HCT116 (cell line): ENCODE measurements around the gene ZDHHC9. TPM values are rescaled to one million over a fixed set of nuclear protein-coding genes. Genes with fewer than 3 reads are reported as not detected.

Experiments
- ATAC-seq: fragments of 200-7000 bp; cut with Tn5 transposase; 2 replicates; pipeline ENCODE4 v1.9.1; 2020; ENCODE audit warnings: mild to moderate bottlenecking, moderate library complexity
- BruUV-seq: library from RNA; stranded (reverse); fragments of 400-500 nt; replicated peaks from 2 replicates; lab custom pipeline; 2021; lab: Mats Ljungman, UMichigan
- CTCF ChIA-PET: fragments of 300-600 bp; sonication (Branson Sonifier 250); formaldehyde crosslinking; loops from one replicate; lab custom pipeline; 2021; ENCODE audit warnings: antibody characterized with exemption; lab: Charles Lee
- POLR2A ChIA-PET: fragments of 300-600, 350-600 bp; sonication (Branson Sonifier 250); formaldehyde crosslinking; loops from one replicate; lab custom pipeline; 2021; ENCODE audit warnings: antibody characterized with exemption; lab: Charles Lee
- RAD21 ChIA-PET, 2 experiments: fragments of 300-600 bp; sonication (Branson Sonifier 250); formaldehyde crosslinking; loops; one replicate each; lab custom pipeline; 2023; ENCODE audit warnings: low total read pairs in 2 of 2; ENCODE audit not compliant: uncharacterized antibody in 2 of 2, unreplicated experiment in 2 of 2, low non-redundant PET in 1 of 2; lab: Charles Lee
- DNase-seq: peaks from one replicate; pipeline ENCODE4 v3.0.0-alpha.2; 2010; ENCODE audit warnings: low read depth, low spot score
- H2AFZ ChIP-seq: fragments of 200-600 bp; shearing (Covaris generic), sonication (generic); 2 replicates; pipeline ENCODE4 v1.6.1; 2017; ENCODE audit warnings: low read depth, mixed run types, mixed read lengths, antibody characterized with exemption, low read length; ENCODE audit not compliant: poor library complexity, severe bottlenecking
- H3K27ac ChIP-seq: 2 replicates; pipeline ENCODE4 v1.5.1; 2012; ENCODE audit warnings: low read depth, low read length
- H3K27me3 ChIP-seq: fragments of 200-600 bp; sonication (generic); 2 replicates; pipeline ENCODE4 v1.6.1; 2016; ENCODE audit warnings: mixed run types, low read length, mixed read lengths; ENCODE audit not compliant: insufficient read depth
- H3K36me3 ChIP-seq, 2 experiments: fragments of 200-500 bp in 1 of 2; fragments of 200-600 bp in 1 of 2; sonication (Bioruptor generic) in 1 of 2; sonication (generic) in 1 of 2; 2 replicates each; pipeline versions ENCODE4 v1.5.1 to v1.6.1; 2014 to 2016; ENCODE audit warnings: low read length in 2 of 2, inconsistent platforms in 1 of 2, mixed read lengths in 1 of 2, mixed run types in 1 of 2; ENCODE audit not compliant: insufficient read depth in 2 of 2, control insufficient read depth in 1 of 2
- H3K4me1 ChIP-seq, 2 experiments: fragments of 200-600 bp in 1 of 2; sonication (generic) in 1 of 2; 2 replicates each; pipeline versions ENCODE4 v1.5.1 to v1.6.1; 2012 to 2017; ENCODE audit warnings: low read length in 2 of 2, inconsistent platforms in 1 of 2, mild to moderate bottlenecking in 1 of 2, mixed read lengths in 1 of 2, mixed run types in 1 of 2, moderate library complexity in 1 of 2; ENCODE audit not compliant: insufficient read depth in 2 of 2, control insufficient read depth in 1 of 2
- H3K4me2 ChIP-seq: fragments of 200-600 bp; sonication (generic); 2 replicates; pipeline ENCODE4 v1.6.1; 2017; ENCODE audit warnings: mixed run types, low read length, mixed read lengths
- H3K4me3 ChIP-seq, 2 experiments: fragments of 200-600 bp in 1 of 2; sonication (generic) in 1 of 2; replicated peaks in 1 of 2; 2 replicates each; pipeline ENCODE4 v1.5.1; 2011 to 2016; ENCODE audit warnings: low read length in 2 of 2, control low read depth in 1 of 2, low read depth in 1 of 2, mild to moderate bottlenecking in 1 of 2, mixed read lengths in 1 of 2, mixed run types in 1 of 2
- H3K79me2 ChIP-seq: fragments of 200-600 bp; sonication (generic); 2 replicates; pipeline ENCODE4 v1.6.1; 2017; ENCODE audit warnings: mild to moderate bottlenecking, mixed run types, low read length, moderate library complexity, mixed read lengths; ENCODE audit not compliant: insufficient read depth
- H3K9ac ChIP-seq: fragments of 200-600 bp; sonication (generic); 2 replicates; pipeline ENCODE4 v1.6.1; 2016; ENCODE audit warnings: low read length, mixed read lengths
- H3K9me2 ChIP-seq: fragments of 200-600 bp; sonication (generic), shearing (Covaris generic); 2 replicates; pipeline ENCODE4 v1.6.1; 2017; ENCODE audit warnings: mixed run types, mild to moderate bottlenecking, moderate library complexity; ENCODE audit not compliant: insufficient read depth
- H3K9me3 ChIP-seq, 2 experiments: fragments of 200-500 bp in 1 of 2; fragments of 200-600 bp in 1 of 2; sonication (Bioruptor generic) in 1 of 2; sonication (generic) in 1 of 2; 2 replicates each; pipeline ENCODE4 v1.6.1; 2014 to 2017; ENCODE audit warnings: low read length in 2 of 2, mixed read lengths in 2 of 2, inconsistent platforms in 1 of 2, low read depth in 1 of 2, mild to moderate bottlenecking in 1 of 2, mixed run types in 1 of 2, moderate library complexity in 1 of 2; ENCODE audit not compliant: control insufficient read depth in 1 of 2, insufficient read depth in 1 of 2
- H4K20me1 ChIP-seq: fragments of 200-600 bp; sonication (generic), shearing (Covaris generic); 2 replicates; pipeline ENCODE4 v1.6.1; 2017; ENCODE audit warnings: mixed run types, mild to moderate bottlenecking, moderate library complexity; ENCODE audit not compliant: insufficient read depth
- ATF3 ChIP-seq: IDR thresholded peaks from 2 replicates; pipeline ENCODE4 v1.6.1; 2012
- CBX3 ChIP-seq: IDR thresholded peaks from 2 replicates; pipeline ENCODE4 v1.6.1; 2012; ENCODE audit warnings: low read depth
- JUND ChIP-seq: IDR thresholded peaks from 2 replicates; pipeline ENCODE4 v1.6.1; 2012
- MAX ChIP-seq: IDR thresholded peaks from 2 replicates; pipeline ENCODE4 v1.6.1; 2012
- RAD21 ChIP-seq: IDR thresholded peaks from 2 replicates; pipeline ENCODE4 v1.6.1; 2012; ENCODE audit warnings: low read depth, mild to moderate bottlenecking
- REST ChIP-seq: IDR thresholded peaks from 2 replicates; pipeline ENCODE4 v1.6.1; 2012; ENCODE audit warnings: low read depth
- SIN3A ChIP-seq: IDR thresholded peaks from 2 replicates; pipeline ENCODE4 v1.6.1; 2012; ENCODE audit warnings: low read depth
- SP1 ChIP-seq: IDR thresholded peaks from 2 replicates; pipeline ENCODE4 v1.6.1; 2012; ENCODE audit warnings: low read depth
- SRF ChIP-seq: IDR thresholded peaks from 2 replicates; pipeline ENCODE4 v1.6.1; 2012; ENCODE audit warnings: low read depth
- ZBTB33 ChIP-seq: IDR thresholded peaks from 2 replicates; pipeline ENCODE4 v1.6.1; 2011; ENCODE audit warnings: mild to moderate bottlenecking, low read length, moderate library complexity; ENCODE audit not compliant: insufficient replicate concordance; ENCODE audit errors: extremely low read depth
- intact Hi-C: fragments of 100-400 bp; cut with micrococcal nuclease; formaldehyde crosslinking; loops from 2 replicates; pipeline ENCODE4 v1.10.0; 2022
- total RNA-seq: library from RNA; stranded (reverse); gene quantifications from one replicate; pipeline ENCODE4 v1.2.1, GENCODE V29; 2021; ENCODE audit not compliant: unreplicated experiment

ZDHHC9 gene
- total RNA-seq, 1 experiment from 2014 or later: 18.9 TPM

- H2AFZ ChIP-seq: no peak overlapping the region
- no peak overlapping the region for H3K4me3 ChIP-seq
- ATAC-seq: no peak
- H3K36me3 ChIP-seq: no peaks in the 10 kb centered on the region
- H4K20me1 ChIP-seq: no peaks in the 10 kb centered on the region
- ChIA-PET RAD21 (no interaction called here), POLR2A (no interaction called here), CTCF (no interaction called here)
- no peaks in the 10 kb centered on the region for H3K27me3 ChIP-seq
- H3K27ac ChIP-seq: no peak overlapping the region
- no peaks in the 10 kb centered on the region for H3K4me1 ChIP-seq
- H3K9me2 ChIP-seq: no peaks in the 10 kb centered on the region
- TF ChIP-seq JUND: no peak
- no peak for TF ChIP-seq SP1
- no peak for TF ChIP-seq ZBTB33
- TF ChIP-seq CBX3: no peak
- no peak for TF ChIP-seq SIN3A
- TF ChIP-seq ATF3: no peak
- no peak for TF ChIP-seq RAD21
- TF ChIP-seq REST: no peak
- TF ChIP-seq SRF: no peak
- TF ChIP-seq MAX: no peak
- H3K9ac ChIP-seq: no peak overlapping the region
- no peak for DNase-seq
- BruUV-seq: no TSS peak
- intact Hi-C loops: no loop called here
- no peak overlapping the region for H3K4me2 ChIP-seq
- H3K9me3 ChIP-seq: no peaks in the 10 kb centered on the region
- H3K79me2 ChIP-seq: no peaks in the 10 kb centered on the region
Observed at GRCh38 chrX:129793604-129794191, 50.0 kb downstream of the ZDHHC9 start.
